A673 (cell line): Measurements from ENCODE around the gene GALNS.

Experiments used
- EZH2 ChIP-seq: fragments of 200-600 bp; sonication (generic); IDR thresholded peaks from 2 replicates; pipeline ENCODE4 v1.6.1; 2017; ENCODE audit warnings: borderline replicate concordance, low read depth, mild to moderate bottlenecking, mixed read lengths, antibody characterized with exemption, low read length; ENCODE audit not compliant: poor library complexity, severe bottlenecking
- TF ChIP-seq, protein P1 (sequence below): fragments of 300-800, 200-600 bp; sonication (generic); conservative IDR thresholded peaks from 2 replicates; pipeline ENCODE4 v1.5.1; 2017; ENCODE audit warnings: low read depth, mild to moderate bottlenecking, antibody characterized with exemption, low read length, moderate library complexity, mixed read lengths

DNA sequence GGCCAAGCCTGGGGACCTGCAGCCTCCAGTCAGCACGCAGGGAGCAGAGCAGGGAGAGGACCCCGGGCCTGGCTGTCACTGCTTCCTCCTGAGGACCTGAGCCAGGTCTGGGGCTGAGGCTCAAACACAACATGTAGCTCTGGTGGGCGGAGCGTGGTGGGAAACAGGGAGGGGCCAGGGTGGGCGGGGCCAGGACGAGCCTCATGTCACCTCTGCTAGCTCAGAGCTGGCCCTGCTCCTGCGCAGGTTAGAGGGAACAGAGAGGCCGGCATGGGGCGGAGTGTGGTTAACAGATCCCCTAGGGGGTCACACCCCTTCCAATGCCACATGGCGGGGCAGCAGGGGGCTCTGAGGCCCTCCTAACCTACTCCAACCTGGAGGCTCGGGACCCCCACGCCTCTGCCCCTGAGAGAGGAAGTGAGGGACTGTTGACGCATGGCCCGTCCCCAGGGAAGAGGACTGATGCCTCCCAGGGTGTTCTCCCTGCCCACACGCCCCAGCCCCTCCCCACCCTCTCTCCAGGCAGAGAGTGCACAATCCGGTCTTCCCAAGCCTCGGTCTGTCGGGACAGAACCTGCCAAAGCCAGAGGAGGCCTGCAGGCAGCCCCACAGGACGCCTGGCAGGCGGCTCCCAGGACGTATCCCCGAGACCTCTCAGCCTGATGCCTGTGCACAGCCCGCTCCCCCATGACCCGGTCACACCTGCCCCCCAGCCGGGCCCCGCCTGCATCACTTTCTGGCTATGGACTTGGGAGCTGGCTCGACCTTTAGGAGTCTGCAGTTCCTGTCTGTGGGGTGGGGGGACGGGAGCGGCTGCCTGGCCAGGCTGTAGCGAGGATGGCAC lies 86.9 kb downstream of the GALNS start:
- no peak for TF ChIP-seq EZH2
- TF ChIP-seq, protein P1, sequence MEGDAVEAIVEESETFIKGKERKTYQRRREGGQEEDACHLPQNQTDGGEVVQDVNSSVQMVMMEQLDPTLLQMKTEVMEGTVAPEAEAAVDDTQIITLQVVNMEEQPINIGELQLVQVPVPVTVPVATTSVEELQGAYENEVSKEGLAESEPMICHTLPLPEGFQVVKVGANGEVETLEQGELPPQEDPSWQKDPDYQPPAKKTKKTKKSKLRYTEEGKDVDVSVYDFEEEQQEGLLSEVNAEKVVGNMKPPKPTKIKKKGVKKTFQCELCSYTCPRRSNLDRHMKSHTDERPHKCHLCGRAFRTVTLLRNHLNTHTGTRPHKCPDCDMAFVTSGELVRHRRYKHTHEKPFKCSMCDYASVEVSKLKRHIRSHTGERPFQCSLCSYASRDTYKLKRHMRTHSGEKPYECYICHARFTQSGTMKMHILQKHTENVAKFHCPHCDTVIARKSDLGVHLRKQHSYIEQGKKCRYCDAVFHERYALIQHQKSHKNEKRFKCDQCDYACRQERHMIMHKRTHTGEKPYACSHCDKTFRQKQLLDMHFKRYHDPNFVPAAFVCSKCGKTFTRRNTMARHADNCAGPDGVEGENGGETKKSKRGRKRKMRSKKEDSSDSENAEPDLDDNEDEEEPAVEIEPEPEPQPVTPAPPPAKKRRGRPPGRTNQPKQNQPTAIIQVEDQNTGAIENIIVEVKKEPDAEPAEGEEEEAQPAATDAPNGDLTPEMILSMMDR = no peak
